Coronary artery (tissue), 2 donors: ENCODE results near the gene BICD1.
"Not testable (repeated sequence)": the region's sequence is repeated elsewhere in the genome, so short reads cannot be mapped to it uniquely, and the experiment has no call there.

Experiments used
- DNase-seq: peaks from one replicate; pipeline ENCODE4 v3.0.0-alpha.2; 2017; ENCODE audit warnings: low spot score
- H3K27ac ChIP-seq, 2 donors: fragments of 200-600 bp; sonication (generic); one replicate each; pipeline ENCODE4 v1.5.1; 2016 to 2019
- H3K4me3 ChIP-seq: fragments of 200-600 bp; sonication (generic); 2 replicates; pipeline ENCODE4 v1.5.1; 2016; ENCODE audit warnings: mild to moderate bottlenecking, moderate library complexity
- TF ChIP-seq, protein P1 (sequence below): fragments of 200-600 bp; sonication (generic); IDR thresholded peaks from one replicate; pipeline ENCODE4 v1.5.1; 2019; ENCODE audit warnings: antibody characterized with exemption

Gene BICD1

DNA sequence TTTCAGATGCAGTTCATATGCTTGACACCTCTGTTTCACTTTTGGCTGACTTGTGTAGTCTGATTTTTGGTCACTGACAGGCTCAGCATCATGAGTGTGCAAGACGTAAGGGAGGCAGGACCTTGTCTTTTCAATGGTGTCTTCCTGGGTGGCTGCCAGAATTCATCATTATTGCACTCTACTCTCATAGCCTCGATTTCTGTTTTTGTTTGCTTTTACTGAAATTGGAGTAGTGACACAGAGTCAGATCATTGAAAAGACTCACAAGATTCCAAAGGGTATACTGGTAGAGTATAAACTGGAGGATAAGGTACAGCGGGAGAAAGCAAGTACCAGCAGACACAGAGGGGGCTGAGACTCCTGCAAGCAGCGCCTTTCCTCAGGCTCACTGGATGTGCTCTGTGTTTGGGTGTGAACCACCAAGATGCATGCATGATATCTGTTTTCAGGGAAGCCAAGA is 166.4 kb downstream of the BICD1 start:
- TF ChIP-seq, protein P1, sequence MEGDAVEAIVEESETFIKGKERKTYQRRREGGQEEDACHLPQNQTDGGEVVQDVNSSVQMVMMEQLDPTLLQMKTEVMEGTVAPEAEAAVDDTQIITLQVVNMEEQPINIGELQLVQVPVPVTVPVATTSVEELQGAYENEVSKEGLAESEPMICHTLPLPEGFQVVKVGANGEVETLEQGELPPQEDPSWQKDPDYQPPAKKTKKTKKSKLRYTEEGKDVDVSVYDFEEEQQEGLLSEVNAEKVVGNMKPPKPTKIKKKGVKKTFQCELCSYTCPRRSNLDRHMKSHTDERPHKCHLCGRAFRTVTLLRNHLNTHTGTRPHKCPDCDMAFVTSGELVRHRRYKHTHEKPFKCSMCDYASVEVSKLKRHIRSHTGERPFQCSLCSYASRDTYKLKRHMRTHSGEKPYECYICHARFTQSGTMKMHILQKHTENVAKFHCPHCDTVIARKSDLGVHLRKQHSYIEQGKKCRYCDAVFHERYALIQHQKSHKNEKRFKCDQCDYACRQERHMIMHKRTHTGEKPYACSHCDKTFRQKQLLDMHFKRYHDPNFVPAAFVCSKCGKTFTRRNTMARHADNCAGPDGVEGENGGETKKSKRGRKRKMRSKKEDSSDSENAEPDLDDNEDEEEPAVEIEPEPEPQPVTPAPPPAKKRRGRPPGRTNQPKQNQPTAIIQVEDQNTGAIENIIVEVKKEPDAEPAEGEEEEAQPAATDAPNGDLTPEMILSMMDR, result no peak
- no peak for DNase-seq
- no peak overlapping the region for H3K4me3 ChIP-seq
- H3K27ac ChIP-seq, result no peak overlapping the region

DNA sequence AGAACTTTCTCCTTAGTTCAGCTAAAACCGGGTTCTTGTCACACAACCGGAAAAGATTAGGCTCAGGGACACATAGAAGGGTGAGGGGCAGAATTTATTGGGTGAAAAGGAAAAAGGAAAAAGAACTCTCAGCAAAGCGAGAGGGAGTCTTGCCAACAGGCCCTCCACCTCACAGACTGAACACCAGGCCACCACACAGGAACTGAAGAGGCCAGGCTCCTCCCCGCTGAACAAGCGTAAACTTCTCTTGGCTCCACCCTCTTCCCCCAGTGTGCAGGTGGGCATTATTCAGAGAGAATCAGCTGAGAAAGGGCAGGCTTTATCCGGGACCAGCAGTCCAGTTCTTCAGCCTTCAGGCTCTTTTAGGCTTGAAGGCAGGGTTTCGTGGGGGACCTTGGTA is 167.1 kb downstream of the BICD1 start:
- Histone ChIP-seq H3K4me3 (no peak overlapping the region), H3K27ac (no peak overlapping the region)
- no peak for DNase-seq
- TF ChIP-seq, protein P1, result no peak

GRCh38 chr12:32274665-32275064 is 168.0 kb downstream of the BICD1 start:
- DNase-seq, result no peak
- H3K4me3 ChIP-seq, result no peak overlapping the region
- H3K27ac ChIP-seq, result no peak overlapping the region
- TF ChIP-seq, protein P1, result no peak

- not testable (repeated sequence) for DNase-seq, H3K4me3 ChIP-seq
Measured at GRCh38 chr12:32275520-32275919, 168.9 kb downstream of the BICD1 start.

DNA sequence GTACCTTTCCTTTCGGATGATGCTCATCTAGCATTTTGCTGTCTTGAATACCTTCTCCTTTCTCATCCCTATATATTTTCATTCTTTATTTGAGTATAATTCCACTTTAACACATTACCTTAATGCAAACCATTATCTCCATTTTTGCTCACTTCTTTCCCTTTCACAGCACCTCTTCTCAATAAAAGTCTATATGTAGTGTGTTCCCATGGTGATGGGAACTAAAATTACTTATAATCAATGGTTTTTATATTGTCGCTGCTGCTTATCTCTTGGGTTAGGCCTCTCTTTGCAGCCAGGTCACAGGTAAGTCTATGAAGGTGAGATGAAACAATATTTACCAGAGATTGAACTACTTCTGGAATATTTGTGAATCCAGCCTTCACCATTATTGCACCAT is 171.1 kb downstream of the BICD1 start:
- no peak for DNase-seq
- TF ChIP-seq, protein P1, result no peak
- no peak overlapping the region for H3K27ac ChIP-seq

More at GRCh38 chr12:32275520-32275919, 168.9 kb downstream of the BICD1 start:
- H3K27ac ChIP-seq, result not testable (repeated sequence)

GRCh38 chr12:32281098-32281497 is 174.5 kb downstream of the BICD1 start:
- no peak for DNase-seq
- TF ChIP-seq, protein P1, result no peak
- no peak overlapping the region for H3K4me3 ChIP-seq

More for the DNA sequence above, 171.1 kb downstream of the BICD1 start:
- H3K4me3 ChIP-seq, result no peak overlapping the region

GRCh38 chr12:32284561-32284960 is 177.9 kb downstream of the BICD1 start:
- no peak overlapping the region for H3K27ac ChIP-seq
- DNase-seq, result no peak
- TF ChIP-seq, protein P1, result no peak
- H3K4me3 ChIP-seq, result no peak overlapping the region

More at GRCh38 chr12:32281098-32281497, 174.5 kb downstream of the BICD1 start:
- no peak overlapping the region for H3K27ac ChIP-seq

DNA sequence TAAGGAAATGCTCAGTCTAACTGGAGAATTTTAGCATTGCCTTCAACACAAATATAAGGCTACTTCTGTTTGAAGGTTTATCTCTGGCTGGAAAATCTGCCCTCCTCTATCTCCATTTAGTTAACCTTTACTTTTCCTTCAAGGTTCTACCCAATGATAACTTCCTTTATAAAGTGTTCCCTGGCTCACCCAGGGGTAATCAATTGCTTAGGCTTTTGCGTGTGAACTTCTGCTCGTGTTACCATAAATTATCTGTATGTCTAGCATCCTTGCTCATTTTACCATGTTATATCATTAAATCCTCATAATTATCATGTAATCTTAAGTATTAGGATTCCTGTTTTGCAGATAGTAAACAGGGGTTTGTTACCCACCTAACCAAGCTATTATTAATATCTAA is 178.4 kb downstream of the BICD1 start:
- no peak for DNase-seq
- Histone ChIP-seq H3K4me3 (no peak overlapping the region), H3K27ac (no peak overlapping the region)
- TF ChIP-seq, protein P1, result no peak
